Liver (tissue), 9 donors: Measurements from ENCODE around the gene NAE1. TPM values are rescaled to one million over a fixed set of nuclear protein-coding genes. Genes with fewer than 3 reads are reported as not detected.

ENCODE experiments used
- DNase-seq: peaks from one replicate; pipeline ENCODE4 v3.0.0-alpha.2; 2017; ENCODE audit warnings: low spot score
- H3K27ac ChIP-seq, 2 donors: one replicate each; pipeline ENCODE4 v1.7.0; 2013; ENCODE audit warnings: inconsistent platforms in 2 of 2, low read length in 2 of 2, control low read depth in 1 of 2, low read depth in 1 of 2, mild to moderate bottlenecking in 1 of 2
- H3K27me3 ChIP-seq, 4 donors: one replicate each; pipeline versions ENCODE4 v1.6.1 to v1.7.0; 2013; ENCODE audit warnings: low read length in 3 of 4, inconsistent platforms in 1 of 4, mild to moderate bottlenecking in 1 of 4, moderate library complexity in 1 of 4; ENCODE audit not compliant: control insufficient read depth in 4 of 4, insufficient read depth in 4 of 4
- H3K36me3 ChIP-seq, 4 donors: one replicate each; pipeline versions ENCODE4 v1.6.1 to v1.7.0; 2013; ENCODE audit warnings: low read length in 3 of 4, mild to moderate bottlenecking in 3 of 4, low read depth in 1 of 4, moderate library complexity in 1 of 4; ENCODE audit not compliant: control insufficient read depth in 4 of 4, insufficient read depth in 3 of 4
- H3K4me1 ChIP-seq, 4 donors: one replicate each; pipeline versions ENCODE4 v1.6.1 to v1.7.0; 2013; ENCODE audit warnings: low read length in 3 of 4, mild to moderate bottlenecking in 3 of 4, moderate library complexity in 1 of 4; ENCODE audit not compliant: control insufficient read depth in 4 of 4, insufficient read depth in 4 of 4
- H3K4me3 ChIP-seq, 3 donors: one replicate each; pipeline versions ENCODE4 v1.6.1 to v1.7.0; 2013; ENCODE audit warnings: low read length in 3 of 3, control low read depth in 1 of 3, low read depth in 1 of 3, mild to moderate bottlenecking in 1 of 3
- H3K9ac ChIP-seq, 2 donors: one replicate each; pipeline ENCODE4 v1.7.0; 2013; ENCODE audit warnings: low read length in 2 of 2, mild to moderate bottlenecking in 2 of 2, moderate library complexity in 2 of 2, control low read depth in 1 of 2, low read depth in 1 of 2
- H3K9me3 ChIP-seq, 4 donors: one replicate each; pipeline versions ENCODE4 v1.6.1 to v1.7.0; 2013; ENCODE audit warnings: low read length in 3 of 4; ENCODE audit not compliant: control insufficient read depth in 4 of 4
- FOXA2 ChIP-seq: IDR thresholded peaks from 2 replicates; pipeline ENCODE4 v1.6.1; 2016; ENCODE audit warnings: antibody characterized with exemption
- GABPA ChIP-seq, 2 donors: IDR thresholded peaks in 1 of 2; conservative IDR thresholded peaks in 1 of 2; 2 replicates each; pipeline ENCODE4 v1.6.1; 2016; ENCODE audit warnings: antibody characterized with exemption in 2 of 2, mild to moderate bottlenecking in 1 of 2, moderate library complexity in 1 of 2
- HNF4A ChIP-seq, 2 donors: conservative IDR thresholded peaks; 2 replicates each; pipeline ENCODE4 v1.6.1; 2016; ENCODE audit warnings: antibody characterized with exemption in 2 of 2, mild to moderate bottlenecking in 2 of 2
- JUND ChIP-seq, 2 donors: IDR thresholded peaks; 2 replicates each; pipeline ENCODE4 v1.6.1; 2016; ENCODE audit warnings: antibody characterized with exemption in 2 of 2
- MAX ChIP-seq: IDR thresholded peaks from 2 replicates; pipeline ENCODE4 v1.6.1; 2016; ENCODE audit warnings: antibody characterized with exemption
- RAD21 ChIP-seq, 2 donors: IDR thresholded peaks; 2 replicates each; pipeline ENCODE4 v1.6.1; 2016; ENCODE audit warnings: antibody characterized with exemption in 2 of 2, mild to moderate bottlenecking in 2 of 2
- SP1 ChIP-seq: IDR thresholded peaks from 2 replicates; pipeline ENCODE4 v1.6.1; 2018; ENCODE audit warnings: antibody characterized with exemption, mild to moderate bottlenecking
- TAF1 ChIP-seq: conservative IDR thresholded peaks from 2 replicates; pipeline ENCODE4 v1.6.1; 2016; ENCODE audit warnings: antibody characterized with exemption, mild to moderate bottlenecking
- WGBS: extraction: QIAGEN DNeasy Blood & Tissue Kit; methylation state at CpG from one replicate; pipeline ENCODE4 v1.1.7; 2013; 5-methylcytosine and 5-hydroxymethylcytosine counted together
- polyA plus RNA-seq, 2 donors: library from polyadenylated mRNA; stranded (reverse) in 1 of 2; unstranded in 1 of 2; fragments of 200-250 nt in 1 of 2; fragments of >200 nt in 1 of 2; fragmentation: Nextera tagmentation in 1 of 2; extraction: Ambion mirVana in 1 of 2; gene quantifications; one replicate each; pipeline versions ENCODE4 v1.2.1 to v1.2.3, GENCODE V29; 2013 to 2015
- total RNA-seq, 2 donors: library from RNA; depleted of rRNA; stranded (reverse); fragments of >200 nt; gene quantifications; one replicate each; pipeline ENCODE4 v1.2.3, GENCODE V29; 2014
- TF ChIP-seq, protein P1 (sequence below): IDR thresholded peaks from 2 replicates; pipeline ENCODE4 v1.6.1; 2016; ENCODE audit warnings: antibody characterized with exemption
- TF ChIP-seq, protein P2 (sequence below): IDR thresholded peaks from 2 replicates; pipeline ENCODE4 v1.6.1; 2016; ENCODE audit warnings: antibody characterized with exemption, mild to moderate bottlenecking
- donor health status: healthy.
- donor health status: healthy.
- donor health status: healthy.
- donor health status: healthy.
- donor health status: healthy.

Gene NAE1
- total and polyA plus RNA-seq, 4 donors = 12.3 to 26.4 (median 23.9) TPM

- WGBS = 97% methylated on average over 2 of the region's 2 CpGs
- DNase-seq = no peak
- Histone ChIP-seq H3K9ac (no peak overlapping the region), H3K27me3 (no peaks in the 10 kb centered on the region), H3K36me3 (peaks cover 0 to 12% (median 10%) of the 10 kb centered on the region in 4 donors), H3K27ac (no peak overlapping the region), H3K4me3 (no peak overlapping the region), H3K9me3 (no peaks in the 10 kb centered on the region), H3K4me1 (peaks cover 4 to 26% (median 18%) of the 10 kb centered on the region in 4 donors)
- TF ChIP-seq RAD21 (IDR thresholded peaks at IDR 0.05) (no peak), MAX (no peak), SP1 (no peak), HNF4A (conservative IDR thresholded peaks at IDR 0.05) (no peak), JUND (IDR thresholded peaks at IDR 0.05) (no peak), FOXA2 (no peak), GABPA (IDR thresholded peaks at IDR 0.05 in 1 of 2, conservative IDR thresholded peaks at IDR 0.05 in 1 of 2) (no peak), TAF1 (no peak)
- TF ChIP-seq, protein P1, sequence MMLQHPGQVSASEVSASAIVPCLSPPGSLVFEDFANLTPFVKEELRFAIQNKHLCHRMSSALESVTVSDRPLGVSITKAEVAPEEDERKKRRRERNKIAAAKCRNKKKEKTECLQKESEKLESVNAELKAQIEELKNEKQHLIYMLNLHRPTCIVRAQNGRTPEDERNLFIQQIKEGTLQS = no peak
- TF ChIP-seq, protein P2, sequence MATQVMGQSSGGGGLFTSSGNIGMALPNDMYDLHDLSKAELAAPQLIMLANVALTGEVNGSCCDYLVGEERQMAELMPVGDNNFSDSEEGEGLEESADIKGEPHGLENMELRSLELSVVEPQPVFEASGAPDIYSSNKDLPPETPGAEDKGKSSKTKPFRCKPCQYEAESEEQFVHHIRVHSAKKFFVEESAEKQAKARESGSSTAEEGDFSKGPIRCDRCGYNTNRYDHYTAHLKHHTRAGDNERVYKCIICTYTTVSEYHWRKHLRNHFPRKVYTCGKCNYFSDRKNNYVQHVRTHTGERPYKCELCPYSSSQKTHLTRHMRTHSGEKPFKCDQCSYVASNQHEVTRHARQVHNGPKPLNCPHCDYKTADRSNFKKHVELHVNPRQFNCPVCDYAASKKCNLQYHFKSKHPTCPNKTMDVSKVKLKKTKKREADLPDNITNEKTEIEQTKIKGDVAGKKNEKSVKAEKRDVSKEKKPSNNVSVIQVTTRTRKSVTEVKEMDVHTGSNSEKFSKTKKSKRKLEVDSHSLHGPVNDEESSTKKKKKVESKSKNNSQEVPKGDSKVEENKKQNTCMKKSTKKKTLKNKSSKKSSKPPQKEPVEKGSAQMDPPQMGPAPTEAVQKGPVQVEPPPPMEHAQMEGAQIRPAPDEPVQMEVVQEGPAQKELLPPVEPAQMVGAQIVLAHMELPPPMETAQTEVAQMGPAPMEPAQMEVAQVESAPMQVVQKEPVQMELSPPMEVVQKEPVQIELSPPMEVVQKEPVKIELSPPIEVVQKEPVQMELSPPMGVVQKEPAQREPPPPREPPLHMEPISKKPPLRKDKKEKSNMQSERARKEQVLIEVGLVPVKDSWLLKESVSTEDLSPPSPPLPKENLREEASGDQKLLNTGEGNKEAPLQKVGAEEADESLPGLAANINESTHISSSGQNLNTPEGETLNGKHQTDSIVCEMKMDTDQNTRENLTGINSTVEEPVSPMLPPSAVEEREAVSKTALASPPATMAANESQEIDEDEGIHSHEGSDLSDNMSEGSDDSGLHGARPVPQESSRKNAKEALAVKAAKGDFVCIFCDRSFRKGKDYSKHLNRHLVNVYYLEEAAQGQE = no peak
Observed at GRCh38 chr16:66752958-66753357, 77.8 kb downstream of the NAE1 start.

Other genes starting within 250 kb of the NAE1 start
- gene CMTM3, start 226.3 kb downstream of the NAE1 start, total RNA-seq = 10 to 100 TPM in 1 of 2 donors, 1 to 10 TPM in 1; 2.7 to 12.2 TPM
- 1 to 10 TPM; 1.6 to 6.5 TPM for gene CMTM3, start 226.3 kb downstream of the NAE1 start, polyA plus RNA-seq
- gene CMTM4, start 134.2 kb downstream of the NAE1 start, total RNA-seq = 10 to 100 TPM in 1 of 2 donors, 1 to 10 TPM in 1; 8.1 to 19.7 TPM
- 1 to 10 TPM; 2.9 to 4.5 TPM for gene CMTM4, start 134.2 kb downstream of the NAE1 start, polyA plus RNA-seq
- 100 to 1,000 TPM in 1 of 2 donors, 10 to 100 TPM in 1; 31.7 to 106 TPM for gene DYNC1LI2, start 79.4 kb downstream of the NAE1 start, total RNA-seq
- 10 to 100 TPM; 14.2 to 38.5 TPM for gene DYNC1LI2, start 79.4 kb downstream of the NAE1 start, polyA plus RNA-seq
- under 1 TPM in 1 of 2 donors, not detected in 1; 0.08 TPM for gene TERB1, start 29.4 kb downstream of the NAE1 start, total RNA-seq
- gene TERB1, start 29.4 kb downstream of the NAE1 start, polyA plus RNA-seq = under 1 TPM in 1 of 2 donors, not detected in 1; 0.17 TPM
- not detected for gene CA7, start 13.4 kb upstream of the NAE1 start, total RNA-seq
- not detected for gene CA7, start 13.4 kb upstream of the NAE1 start, polyA plus RNA-seq
- gene PDP2, start 49.5 kb upstream of the NAE1 start, total RNA-seq = 1 to 10 TPM; 7.8 to 9.4 TPM
- 1 to 10 TPM; 2.3 to 4.4 TPM for gene PDP2, start 49.5 kb upstream of the NAE1 start, polyA plus RNA-seq
- gene CDH16, start 87.9 kb upstream of the NAE1 start, total RNA-seq = under 1 TPM in 1 of 2 donors, not detected in 1; 0.56 TPM
- not detected for gene CDH16, start 87.9 kb upstream of the NAE1 start, polyA plus RNA-seq
- under 1 TPM; 0.14 to 0.50 TPM for gene RRAD, start 94.6 kb upstream of the NAE1 start, total RNA-seq
- under 1 TPM; 0.58 to 0.61 TPM for gene RRAD, start 94.6 kb upstream of the NAE1 start, polyA plus RNA-seq
- 10 to 100 TPM; 51.1 to 52.5 TPM for gene CIAO2B, start 103.4 kb upstream of the NAE1 start, total RNA-seq
- gene CIAO2B, start 103.4 kb upstream of the NAE1 start, polyA plus RNA-seq = 100 to 1,000 TPM; 120 TPM
- gene CES2, start 104.5 kb upstream of the NAE1 start, total RNA-seq = 100 to 1,000 TPM in 1 of 2 donors, 10 to 100 TPM in 1; 21.2 to 200 TPM
- gene CES2, start 104.5 kb upstream of the NAE1 start, polyA plus RNA-seq = 100 to 1,000 TPM; 173 to 190 TPM
- 10 to 100 TPM in 1 of 2 donors, under 1 TPM in 1; 0.19 to 28.3 TPM for gene CES3, start 130.3 kb upstream of the NAE1 start, total RNA-seq
- 10 to 100 TPM; 12.3 to 12.7 TPM for gene CES3, start 130.3 kb upstream of the NAE1 start, polyA plus RNA-seq
- gene CES4A, start 157.6 kb upstream of the NAE1 start, total RNA-seq = 10 to 100 TPM in 1 of 2 donors, 1 to 10 TPM in 1; 1.6 to 20.5 TPM
- gene CES4A, start 157.6 kb upstream of the NAE1 start, polyA plus RNA-seq = 10 to 100 TPM in 1 of 2 donors, 1 to 10 TPM in 1; 5.4 to 17.1 TPM
- gene CBFB, start 198.2 kb upstream of the NAE1 start, total RNA-seq = 10 to 100 TPM; 14.4 to 19.3 TPM
- gene CBFB, start 198.2 kb upstream of the NAE1 start, polyA plus RNA-seq = 1 to 10 TPM; 6.8 to 8.0 TPM